NCI-H774 (cell line): ENCODE measurements around the gene ING5.
"Not testable (repeated sequence)": the region's sequence is repeated elsewhere in the genome, so short reads cannot be mapped to it uniquely, and the experiment has no call there.

ENCODE experiments used
- DNase-seq: peaks from one replicate; lab custom pipeline; 2025; lab: John Stamatoyannopoulos, UW

Gene ING5

GRCh38 chr2:241701399-241702154 is at the start of gene ING5:
Gene ING5, plus strand, starts transcription at chr2:241702039. Its CDS starts 27 bp downstream, at chr2:241702066.
- DNase-seq, result peak; percentile 91

- DNase-seq, result no peak
Observed at GRCh38 chr2:241652142-241652541, 49.7 kb upstream of the ING5 start.

GRCh38 chr2:241652722-241653121 is 49.1 kb upstream of the ING5 start:
- no peak for DNase-seq

GRCh38 chr2:241653210-241653750 is 48.6 kb upstream of the ING5 start:
- no peak for DNase-seq

GRCh38 chr2:241654551-241654950 is 47.3 kb upstream of the ING5 start:
- no peak for DNase-seq

GRCh38 chr2:241655516-241656189 is 46.2 kb upstream of the ING5 start:
- no peak for DNase-seq

- no peak for DNase-seq
Observed at GRCh38 chr2:241656190-241656741, 45.6 kb upstream of the ING5 start.

GRCh38 chr2:241657786-241658254 is 44.0 kb upstream of the ING5 start:
- DNase-seq, result no peak

- no peak for DNase-seq
Observed at GRCh38 chr2:241658296-241658695, 43.5 kb upstream of the ING5 start.

GRCh38 chr2:241659150-241659739 is 42.6 kb upstream of the ING5 start:
- peak; percentile 31 for DNase-seq

GRCh38 chr2:241660593-241661213 is 41.1 kb upstream of the ING5 start:
- no peak for DNase-seq

GRCh38 chr2:241662731-241663130 is 39.1 kb upstream of the ING5 start:
- not testable (repeated sequence) for DNase-seq

- DNase-seq, result no peak
Observed at GRCh38 chr2:241665731-241666440, 36.0 kb upstream of the ING5 start.

GRCh38 chr2:241666627-241667400 is 35.0 kb upstream of the ING5 start:
- DNase-seq, result no peak

- DNase-seq, result no peak
Observed at GRCh38 chr2:241668354-241668753, 33.5 kb upstream of the ING5 start.

GRCh38 chr2:241668839-241669238 is 33.0 kb upstream of the ING5 start:
- no peak for DNase-seq

GRCh38 chr2:241670333-241671110 is 31.3 kb upstream of the ING5 start:
- DNase-seq, result no peak

- no peak for DNase-seq
Observed at GRCh38 chr2:241671457-241672240, 30.2 kb upstream of the ING5 start.
